Brain microvascular endothelial cell (primary cell): ENCODE results near the gene KCNQ1.

ENCODE experiments used
- DNase-seq: peaks from one replicate; pipeline ENCODE4 v3.0.0-alpha.2; 2020
- H3K27ac ChIP-seq: fragments of 250-450 bp; sonication (Bioruptor Pico); 2 replicates; pipeline ENCODE4 v1.5.1; 2020; ENCODE audit warnings: mild to moderate bottlenecking, moderate library complexity
- H3K27me3 ChIP-seq: fragments of 250-450 bp; sonication (Bioruptor Pico); replicated peaks from 2 replicates; pipeline ENCODE4 v1.5.1; 2020; ENCODE audit warnings: mild to moderate bottlenecking
- H3K36me3 ChIP-seq: fragments of 250-450 bp; sonication (Bioruptor Pico); replicated peaks from 2 replicates; pipeline ENCODE4 v1.5.1; 2020; ENCODE audit warnings: mild to moderate bottlenecking
- H3K4me3 ChIP-seq: 2 replicates; pipeline ENCODE4 v1.5.1; 2011; ENCODE audit warnings: low read depth, mild to moderate bottlenecking, control low read depth, low read length, moderate library complexity
- in situ Hi-C: cut with HindIII; loops from 2 replicates; pipeline ENCODE4 v1.10.0; 2017; ENCODE audit warnings: low sequenced_read_pairs, low pct_ligation_motif_present
- TF ChIP-seq, protein P1 (sequence below): IDR thresholded peaks from 2 replicates; pipeline ENCODE4 v1.5.1; 2011; ENCODE audit warnings: low read depth, mild to moderate bottlenecking, moderate library complexity, low read length, control low read depth, inconsistent platforms; ENCODE audit errors: missing control alignments

Gene KCNQ1

DNA sequence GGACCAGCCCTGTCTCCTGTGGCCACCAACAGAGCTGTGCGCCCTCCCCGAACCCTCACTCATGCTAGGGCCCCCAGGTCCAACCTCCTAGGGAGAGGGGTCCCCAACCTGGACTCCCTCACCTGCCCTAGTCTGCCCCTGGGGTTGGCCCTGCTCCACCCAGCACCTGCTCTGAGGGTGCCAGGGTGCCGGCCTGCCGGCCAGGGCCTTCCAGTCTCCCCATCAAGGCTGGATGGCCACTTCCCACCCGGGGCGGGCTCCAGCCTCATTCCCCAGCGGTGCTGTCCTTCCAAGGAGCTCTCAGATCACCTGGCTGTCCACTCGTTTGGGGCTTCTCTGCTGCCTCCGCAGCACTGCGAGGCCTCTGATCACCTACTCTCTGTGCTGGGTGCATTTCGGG is 401.7 kb downstream of the KCNQ1 start:
- in situ Hi-C loops, result no loop called here
- TF ChIP-seq, protein P1, sequence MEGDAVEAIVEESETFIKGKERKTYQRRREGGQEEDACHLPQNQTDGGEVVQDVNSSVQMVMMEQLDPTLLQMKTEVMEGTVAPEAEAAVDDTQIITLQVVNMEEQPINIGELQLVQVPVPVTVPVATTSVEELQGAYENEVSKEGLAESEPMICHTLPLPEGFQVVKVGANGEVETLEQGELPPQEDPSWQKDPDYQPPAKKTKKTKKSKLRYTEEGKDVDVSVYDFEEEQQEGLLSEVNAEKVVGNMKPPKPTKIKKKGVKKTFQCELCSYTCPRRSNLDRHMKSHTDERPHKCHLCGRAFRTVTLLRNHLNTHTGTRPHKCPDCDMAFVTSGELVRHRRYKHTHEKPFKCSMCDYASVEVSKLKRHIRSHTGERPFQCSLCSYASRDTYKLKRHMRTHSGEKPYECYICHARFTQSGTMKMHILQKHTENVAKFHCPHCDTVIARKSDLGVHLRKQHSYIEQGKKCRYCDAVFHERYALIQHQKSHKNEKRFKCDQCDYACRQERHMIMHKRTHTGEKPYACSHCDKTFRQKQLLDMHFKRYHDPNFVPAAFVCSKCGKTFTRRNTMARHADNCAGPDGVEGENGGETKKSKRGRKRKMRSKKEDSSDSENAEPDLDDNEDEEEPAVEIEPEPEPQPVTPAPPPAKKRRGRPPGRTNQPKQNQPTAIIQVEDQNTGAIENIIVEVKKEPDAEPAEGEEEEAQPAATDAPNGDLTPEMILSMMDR, result no peak
- Histone ChIP-seq H3K27me3 (no peaks in the 10 kb centered on the region), H3K36me3 (no peaks in the 10 kb centered on the region), H3K4me3 (no peak overlapping the region), H3K27ac (no peak overlapping the region)
- no peak for DNase-seq

DNA sequence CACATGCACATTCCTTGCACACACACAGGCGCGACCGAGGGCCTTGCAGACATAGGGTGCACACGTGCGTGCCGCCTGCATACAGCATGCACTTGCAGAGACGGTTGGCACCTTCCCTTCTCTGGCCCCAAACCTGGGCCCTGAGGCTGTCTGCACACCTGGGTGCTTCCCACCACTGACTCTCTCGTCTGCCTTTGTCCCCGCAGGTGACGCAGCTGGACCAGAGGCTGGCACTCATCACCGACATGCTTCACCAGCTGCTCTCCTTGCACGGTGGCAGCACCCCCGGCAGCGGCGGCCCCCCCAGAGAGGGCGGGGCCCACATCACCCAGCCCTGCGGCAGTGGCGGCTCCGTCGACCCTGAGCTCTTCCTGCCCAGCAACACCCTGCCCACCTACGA is 402.8 kb downstream of the KCNQ1 start:
- DNase-seq, result no peak
- Histone ChIP-seq H3K27me3 (no peaks in the 10 kb centered on the region), H3K27ac (no peak overlapping the region), H3K4me3 (no peak overlapping the region), H3K36me3 (no peaks in the 10 kb centered on the region)
- TF ChIP-seq, protein P1, result no peak
- in situ Hi-C loops, result no loop called here

DNA sequence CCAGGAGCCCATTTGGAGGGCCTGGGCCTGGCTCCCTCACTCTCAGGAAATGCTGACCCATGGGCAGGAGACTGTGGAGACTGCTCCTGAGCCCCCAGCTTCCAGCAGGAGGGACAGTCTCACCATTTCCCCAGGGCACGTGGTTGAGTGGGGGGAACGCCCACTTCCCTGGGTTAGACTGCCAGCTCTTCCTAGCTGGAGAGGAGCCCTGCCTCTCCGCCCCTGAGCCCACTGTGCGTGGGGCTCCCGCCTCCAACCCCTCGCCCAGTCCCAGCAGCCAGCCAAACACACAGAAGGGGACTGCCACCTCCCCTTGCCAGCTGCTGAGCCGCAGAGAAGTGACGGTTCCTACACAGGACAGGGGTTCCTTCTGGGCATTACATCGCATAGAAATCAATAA is 403.7 kb downstream of the KCNQ1 start:
- H3K4me3 ChIP-seq, result no peak overlapping the region
- no peaks in the 10 kb centered on the region for H3K36me3 ChIP-seq
- no peaks in the 10 kb centered on the region for H3K27me3 ChIP-seq
- in situ Hi-C loops, result no loop called here
- DNase-seq, result no peak
- TF ChIP-seq, protein P1, result no peak
- H3K27ac ChIP-seq, result no peak overlapping the region

DNA sequence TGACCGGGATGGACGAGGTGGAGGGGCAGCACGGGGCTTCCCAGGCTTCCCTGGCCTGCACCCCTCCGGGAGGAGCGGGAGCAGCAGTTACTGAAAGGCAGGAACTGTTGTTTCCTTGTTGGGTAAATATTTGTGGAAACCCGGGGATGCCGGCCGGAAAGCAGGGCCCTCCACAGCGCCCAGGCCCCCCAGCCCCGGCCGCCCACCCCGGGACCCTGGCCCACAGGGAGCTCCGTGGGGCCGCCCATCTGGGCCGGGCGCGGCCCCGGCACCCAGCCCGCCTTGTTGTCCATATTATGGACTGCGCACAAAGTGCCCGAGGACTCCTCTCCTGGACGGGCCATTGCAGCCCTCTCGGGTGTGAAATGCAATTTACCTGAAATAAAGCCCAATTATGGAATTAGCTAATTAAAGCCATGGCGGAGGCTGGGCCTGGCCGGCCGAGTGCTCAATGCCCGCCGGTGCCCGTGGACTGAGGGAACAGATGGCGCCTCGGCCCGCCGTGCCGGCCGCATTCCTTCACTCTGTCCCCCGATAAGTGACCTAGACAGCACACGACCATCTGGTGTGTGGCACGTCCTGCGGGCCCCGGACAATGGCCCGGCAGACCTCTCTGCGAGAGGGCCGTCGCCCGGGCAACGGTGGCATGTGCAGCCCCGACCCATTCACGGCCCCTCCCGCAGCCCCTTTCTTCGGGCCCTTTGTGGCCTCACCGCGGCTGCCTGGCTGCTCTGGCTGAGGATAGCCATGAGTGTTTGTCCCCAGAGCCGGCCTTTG is 405.4 kb downstream of the KCNQ1 start:
- in situ Hi-C loops, result no loop called here
- H3K27me3 ChIP-seq, result no peaks in the 10 kb centered on the region
- H3K4me3 ChIP-seq, result no peak overlapping the region
- H3K36me3 ChIP-seq, result no peaks in the 10 kb centered on the region
- TF ChIP-seq, protein P1, result no peak
- no peak overlapping the region for H3K27ac ChIP-seq
- no peak for DNase-seq

DNA sequence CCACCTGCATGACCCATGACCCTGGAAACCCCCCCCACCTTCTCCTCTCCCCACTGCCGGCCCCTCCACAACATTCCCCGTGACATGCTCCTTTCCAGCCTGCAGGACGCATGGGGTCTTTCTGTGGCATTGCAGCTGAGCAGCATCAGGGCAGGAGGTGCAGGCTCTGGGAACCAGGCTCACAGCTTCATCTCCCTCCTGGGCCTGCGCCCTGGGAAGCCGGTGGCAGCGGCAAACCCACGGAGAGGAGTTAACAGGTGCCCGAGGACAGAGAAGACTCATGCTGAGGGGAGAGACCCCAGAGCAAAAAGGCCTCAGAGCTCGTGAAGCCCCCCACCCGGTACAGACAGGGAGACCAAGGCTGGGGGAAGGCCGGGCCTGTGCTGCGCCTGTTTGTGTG is 408.6 kb downstream of the KCNQ1 start:
- Histone ChIP-seq H3K36me3 (no peaks in the 10 kb centered on the region), H3K27ac (no peak overlapping the region), H3K27me3 (no peaks in the 10 kb centered on the region), H3K4me3 (no peak overlapping the region)
- no peak for DNase-seq
- in situ Hi-C loops, result no loop called here
- TF ChIP-seq, protein P1, result no peak
